ENCODE data around the gene PLA1A.

GRCh38 chr3:119598410-119599098 lies 869 bp downstream of the PLA1A start:
- TF ChIP-seq SIN3A (IDR thresholded peaks at IDR 0.05; ENCODE audit: borderline replicate concordance, insufficient read depth, low read length), result no peak
- no peak for TF ChIP-seq REST (IDR thresholded peaks at IDR 0.05; ENCODE audit: insufficient read depth in 1 of 2, low read depth in 2 of 2, low read length in 2 of 2)
- TF ChIP-seq POLR2AphosphoS5 (IDR thresholded peaks at IDR 0.05; ENCODE audit: low read depth, low read length), result no peak
- TF ChIP-seq TAF1 (IDR thresholded peaks at IDR 0.05; ENCODE audit: borderline replicate concordance, insufficient read depth, low read length), result no peak
